WERI-Rb-1 (cell line): ENCODE results near the gene MVB12A.

ENCODE experiments used
- DNase-seq: peaks from one replicate; pipeline ENCODE4 v3.0.0-alpha.2; 2020
- H3K27ac ChIP-seq: fragments of 250-450 bp; sonication (Bioruptor Pico); 2 replicates; pipeline ENCODE4 v1.5.1; 2020; ENCODE audit warnings: mild to moderate bottlenecking, moderate library complexity
- H3K27me3 ChIP-seq: fragments of 250-450 bp; sonication (Bioruptor Pico); 2 replicates; pipeline ENCODE4 v1.5.1; 2021; ENCODE audit warnings: mild to moderate bottlenecking, low read depth, moderate library complexity; ENCODE audit not compliant: insufficient read depth, severe bottlenecking
- H3K36me3 ChIP-seq: fragments of 250-450 bp; sonication (Bioruptor Pico); 2 replicates; pipeline ENCODE4 v1.5.1; 2020; ENCODE audit warnings: mild to moderate bottlenecking, moderate library complexity
- H3K4me3 ChIP-seq: 2 replicates; pipeline ENCODE4 v1.5.1; 2011; ENCODE audit warnings: low read depth, mild to moderate bottlenecking, control low read depth, low read length
- H3K9me3 ChIP-seq: fragments of 250-450 bp; sonication (Bioruptor Pico); 2 replicates; pipeline ENCODE4 v1.5.1; 2021; ENCODE audit warnings: mild to moderate bottlenecking, moderate library complexity; ENCODE audit not compliant: severe bottlenecking
- TF ChIP-seq, protein P1 (sequence below): IDR thresholded peaks from 2 replicates; pipeline ENCODE4 v1.5.1; 2011; ENCODE audit warnings: low read depth, mild to moderate bottlenecking, control low read depth, inconsistent platforms, low read length

The MVB12A gene

GRCh38 chr19:17458970-17459369, 39.1 kb downstream of the MVB12A start:
- TF ChIP-seq, protein P1, sequence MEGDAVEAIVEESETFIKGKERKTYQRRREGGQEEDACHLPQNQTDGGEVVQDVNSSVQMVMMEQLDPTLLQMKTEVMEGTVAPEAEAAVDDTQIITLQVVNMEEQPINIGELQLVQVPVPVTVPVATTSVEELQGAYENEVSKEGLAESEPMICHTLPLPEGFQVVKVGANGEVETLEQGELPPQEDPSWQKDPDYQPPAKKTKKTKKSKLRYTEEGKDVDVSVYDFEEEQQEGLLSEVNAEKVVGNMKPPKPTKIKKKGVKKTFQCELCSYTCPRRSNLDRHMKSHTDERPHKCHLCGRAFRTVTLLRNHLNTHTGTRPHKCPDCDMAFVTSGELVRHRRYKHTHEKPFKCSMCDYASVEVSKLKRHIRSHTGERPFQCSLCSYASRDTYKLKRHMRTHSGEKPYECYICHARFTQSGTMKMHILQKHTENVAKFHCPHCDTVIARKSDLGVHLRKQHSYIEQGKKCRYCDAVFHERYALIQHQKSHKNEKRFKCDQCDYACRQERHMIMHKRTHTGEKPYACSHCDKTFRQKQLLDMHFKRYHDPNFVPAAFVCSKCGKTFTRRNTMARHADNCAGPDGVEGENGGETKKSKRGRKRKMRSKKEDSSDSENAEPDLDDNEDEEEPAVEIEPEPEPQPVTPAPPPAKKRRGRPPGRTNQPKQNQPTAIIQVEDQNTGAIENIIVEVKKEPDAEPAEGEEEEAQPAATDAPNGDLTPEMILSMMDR = no peak

DNA sequence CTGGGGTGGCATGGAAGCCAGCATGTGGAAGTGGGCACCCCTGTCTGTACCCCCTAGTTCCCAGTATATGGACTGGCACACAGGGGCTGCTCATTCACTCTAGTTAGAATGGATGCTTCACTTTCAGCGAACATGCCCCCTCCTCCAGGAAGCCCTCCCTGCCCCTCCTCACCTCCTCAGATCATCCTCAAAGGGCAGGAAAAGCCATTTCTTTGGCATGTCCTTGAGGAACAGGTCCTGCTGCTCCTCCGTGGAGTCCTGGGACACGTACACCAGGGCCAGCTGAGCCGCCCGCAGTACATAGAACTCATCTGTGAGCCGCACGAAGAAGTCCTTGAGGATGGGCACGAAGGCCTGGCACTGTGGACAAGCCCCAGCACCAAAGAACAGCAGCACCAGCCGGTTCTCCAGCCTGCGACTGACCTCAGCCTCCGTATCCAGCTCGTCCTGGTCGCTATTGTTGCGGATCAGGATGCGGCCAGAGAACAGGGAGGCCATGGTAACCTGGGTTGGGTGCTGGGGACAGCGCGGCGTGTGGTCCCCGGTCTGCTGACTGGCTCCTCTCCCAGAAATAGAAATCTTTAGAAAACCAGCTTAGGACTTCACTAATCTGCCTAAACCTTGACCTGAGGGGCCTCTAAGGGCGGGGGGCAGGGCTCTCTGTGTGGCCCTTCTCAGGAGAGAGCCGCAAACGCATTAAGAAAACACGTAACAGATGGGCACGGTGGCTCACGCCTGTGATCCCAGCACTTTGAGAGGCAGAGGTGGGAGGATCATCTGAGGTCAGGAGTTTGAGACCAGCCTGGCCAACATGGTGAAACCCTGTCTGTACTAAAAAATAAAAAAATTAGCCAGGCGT, 40.8 kb downstream of the MVB12A start, which contains the start of gene NXNL1:
Gene NXNL1 (minus strand): TSS at position 555 of the 859 bp plus-strand sequence. CDS start 57 bp downstream, at position 498.
- peaks cover 16% of the 10 kb centered on the region for H3K36me3 ChIP-seq
- TF ChIP-seq, protein P1 = no peak
- H3K27ac ChIP-seq = peak within 1 kb of the TSS; percentile 88
- no peaks in the 10 kb centered on the region for H3K9me3 ChIP-seq
- no peaks in the 10 kb centered on the region for H3K27me3 ChIP-seq
- peak within 1 kb of the TSS; percentile 51 for H3K4me3 ChIP-seq
- peak; percentile 95 for DNase-seq

More at GRCh38 chr19:17458970-17459369, 39.1 kb downstream of the MVB12A start:
- Histone ChIP-seq H3K27ac (peak overlapping the region; percentile 88), H3K9me3 (no peaks in the 10 kb centered on the region), H3K27me3 (no peaks in the 10 kb centered on the region), H3K4me3 (peak overlapping the region; percentile 51), H3K36me3 (peaks cover 16% of the 10 kb centered on the region)
- no peak for DNase-seq

GRCh38 chr19:17466487-17466850, 46.6 kb downstream of the MVB12A start:
- Histone ChIP-seq H3K36me3 (no peaks in the 10 kb centered on the region), H3K27ac (peak overlapping the region; percentile 84), H3K27me3 (no peaks in the 10 kb centered on the region), H3K9me3 (no peaks in the 10 kb centered on the region), H3K4me3 (no peak overlapping the region)
- no peak for DNase-seq
- TF ChIP-seq, protein P1 = no peak

DNA sequence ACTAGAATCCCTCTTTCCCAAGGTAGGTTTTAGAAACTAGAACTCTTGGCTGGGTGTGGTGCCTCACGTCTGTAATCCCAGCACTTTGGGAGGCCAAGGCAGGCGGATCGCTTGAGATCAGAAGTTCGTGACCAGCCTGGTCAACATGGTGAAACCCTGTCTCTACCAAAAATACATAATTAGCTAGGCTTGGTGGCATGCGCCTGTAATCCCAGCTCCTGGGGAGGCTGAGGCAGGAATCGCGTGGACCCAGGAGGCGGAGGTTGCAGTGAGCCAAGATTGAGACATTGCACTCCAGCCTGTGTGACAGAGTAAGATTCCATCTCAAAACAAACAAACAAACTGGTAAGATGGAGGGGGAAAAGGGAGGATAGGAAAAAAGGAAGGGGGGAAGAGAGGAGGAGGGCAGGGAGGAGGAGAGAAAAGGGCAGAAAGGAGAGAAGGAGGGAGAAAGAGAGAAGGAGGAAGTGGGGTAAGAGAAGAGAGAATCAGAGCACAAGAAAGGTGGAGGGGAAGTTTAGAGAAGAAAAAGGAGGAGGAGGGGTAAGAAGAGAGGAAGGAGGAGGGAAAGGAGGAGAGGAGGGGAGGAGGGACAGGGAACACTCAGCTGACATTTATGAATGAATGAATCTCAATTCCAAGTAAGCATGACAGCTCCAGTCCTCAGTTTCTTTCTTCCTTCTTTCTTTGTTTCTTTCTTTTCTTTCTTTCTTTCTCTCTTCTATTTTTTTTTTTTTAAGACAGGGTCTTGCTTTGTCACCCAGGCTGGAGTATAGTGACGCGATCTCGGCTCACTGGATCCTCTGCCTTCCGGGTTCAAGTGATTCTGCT, 47.8 kb downstream of the MVB12A start:
- H3K36me3 ChIP-seq = no peaks in the 10 kb centered on the region
- no peak for DNase-seq
- H3K9me3 ChIP-seq = no peaks in the 10 kb centered on the region
- no peaks in the 10 kb centered on the region for H3K27me3 ChIP-seq
- TF ChIP-seq, protein P1 = no peak
- peak overlapping the region; percentile 93 for H3K27ac ChIP-seq
- no peak overlapping the region for H3K4me3 ChIP-seq

DNA sequence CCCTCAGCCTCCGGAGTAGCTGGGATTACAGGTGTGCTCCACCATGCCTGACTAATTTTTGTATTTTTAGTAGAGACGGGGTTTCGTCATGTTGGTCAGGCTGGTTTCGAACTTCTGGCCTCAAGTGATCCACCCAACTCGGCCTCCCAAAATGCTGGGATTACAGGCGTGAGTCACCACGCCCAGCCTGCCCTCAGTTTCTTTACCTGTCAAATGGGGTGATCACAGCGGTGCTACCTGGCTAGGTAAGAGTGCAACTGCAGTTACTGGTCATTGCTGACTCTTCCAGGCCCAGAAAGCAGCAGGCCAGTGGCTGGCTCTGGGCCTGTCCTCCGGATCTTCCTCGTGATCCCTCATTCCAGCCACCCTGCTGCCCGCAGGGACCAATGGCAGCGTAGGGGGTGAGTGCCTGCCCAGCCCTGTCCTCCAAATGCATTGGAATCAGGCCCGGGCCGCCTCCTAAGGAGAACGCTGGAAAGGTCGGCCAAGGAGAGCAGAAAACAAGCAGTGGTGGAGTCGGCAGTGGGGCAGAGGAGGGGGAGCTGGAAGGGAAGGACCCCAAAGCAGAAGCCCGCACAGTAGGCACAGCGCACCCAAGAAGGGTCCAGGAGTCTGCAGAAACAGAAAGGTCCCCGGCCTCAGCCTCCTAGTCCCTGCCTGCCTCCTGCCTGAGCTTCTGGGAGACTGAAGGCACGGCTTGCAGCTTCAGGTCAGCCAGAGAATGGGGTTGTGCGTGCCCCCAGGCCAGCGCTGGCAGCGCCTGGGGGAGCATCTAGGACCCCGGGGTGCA, 48.6 kb downstream of the MVB12A start:
- H3K4me3 ChIP-seq = peak overlapping the region; percentile 81
- peak; percentile 26 for DNase-seq
- no peaks in the 10 kb centered on the region for H3K36me3 ChIP-seq
- peak overlapping the region; percentile 93 for H3K27ac ChIP-seq
- TF ChIP-seq, protein P1 = no peak
- no peaks in the 10 kb centered on the region for H3K9me3 ChIP-seq
- H3K27me3 ChIP-seq = no peaks in the 10 kb centered on the region
